ENCODE results near the gene LACTB.
A peak's percentile ranks its signal among the peaks of the same experiment; 100 is the strongest.

DNA sequence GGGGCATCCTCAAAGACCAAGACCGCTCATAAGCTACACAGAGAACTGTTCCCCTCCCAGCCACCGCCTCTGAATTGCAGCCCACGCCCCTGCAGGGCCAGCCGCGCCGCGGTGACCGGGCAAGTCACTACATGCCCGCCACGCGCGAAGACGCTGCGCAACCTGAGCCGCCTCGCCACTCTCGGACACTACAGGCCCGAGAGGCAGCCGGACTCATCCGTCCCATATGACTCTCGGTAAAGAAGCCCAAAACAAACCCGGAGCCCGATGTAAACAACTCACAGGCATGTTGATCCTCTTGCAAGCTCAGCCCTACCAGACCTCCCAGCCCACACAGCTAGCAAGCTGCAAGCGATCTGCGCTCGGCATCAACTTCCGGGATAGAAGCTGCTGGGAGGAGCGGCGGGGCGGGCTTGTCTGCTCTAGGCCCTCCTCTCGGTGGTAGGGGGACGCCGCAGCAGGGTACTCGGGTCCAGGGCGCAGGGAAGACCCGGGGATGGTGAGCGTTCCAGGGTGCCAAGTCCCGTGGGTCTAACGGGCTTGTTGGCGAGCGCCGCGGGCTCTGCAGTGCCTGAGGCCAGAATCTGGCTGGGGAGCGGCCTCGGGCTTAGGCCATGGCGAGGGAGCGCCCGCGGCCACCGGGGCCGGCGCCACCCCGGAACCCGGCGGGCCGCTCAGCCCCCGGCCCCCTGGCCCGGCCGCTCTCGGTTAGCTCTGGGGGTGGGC, 35.6 kb downstream of the LACTB start, which contains the start of gene RPS27L:
- peak; percentile 77; the same call in 1 of the 2 replicates for TF ChIP-seq ZNF256 (CRISPR knock-in tag; conservative IDR thresholded peaks at IDR 0.05)
- peak; percentile 54; the same call in 1 of the 2 replicates for TF ChIP-seq ZNF329 (CRISPR knock-in tag; IDR thresholded peaks at IDR 0.05; ENCODE audit: low read depth)
- TF ChIP-seq, protein P1, sequence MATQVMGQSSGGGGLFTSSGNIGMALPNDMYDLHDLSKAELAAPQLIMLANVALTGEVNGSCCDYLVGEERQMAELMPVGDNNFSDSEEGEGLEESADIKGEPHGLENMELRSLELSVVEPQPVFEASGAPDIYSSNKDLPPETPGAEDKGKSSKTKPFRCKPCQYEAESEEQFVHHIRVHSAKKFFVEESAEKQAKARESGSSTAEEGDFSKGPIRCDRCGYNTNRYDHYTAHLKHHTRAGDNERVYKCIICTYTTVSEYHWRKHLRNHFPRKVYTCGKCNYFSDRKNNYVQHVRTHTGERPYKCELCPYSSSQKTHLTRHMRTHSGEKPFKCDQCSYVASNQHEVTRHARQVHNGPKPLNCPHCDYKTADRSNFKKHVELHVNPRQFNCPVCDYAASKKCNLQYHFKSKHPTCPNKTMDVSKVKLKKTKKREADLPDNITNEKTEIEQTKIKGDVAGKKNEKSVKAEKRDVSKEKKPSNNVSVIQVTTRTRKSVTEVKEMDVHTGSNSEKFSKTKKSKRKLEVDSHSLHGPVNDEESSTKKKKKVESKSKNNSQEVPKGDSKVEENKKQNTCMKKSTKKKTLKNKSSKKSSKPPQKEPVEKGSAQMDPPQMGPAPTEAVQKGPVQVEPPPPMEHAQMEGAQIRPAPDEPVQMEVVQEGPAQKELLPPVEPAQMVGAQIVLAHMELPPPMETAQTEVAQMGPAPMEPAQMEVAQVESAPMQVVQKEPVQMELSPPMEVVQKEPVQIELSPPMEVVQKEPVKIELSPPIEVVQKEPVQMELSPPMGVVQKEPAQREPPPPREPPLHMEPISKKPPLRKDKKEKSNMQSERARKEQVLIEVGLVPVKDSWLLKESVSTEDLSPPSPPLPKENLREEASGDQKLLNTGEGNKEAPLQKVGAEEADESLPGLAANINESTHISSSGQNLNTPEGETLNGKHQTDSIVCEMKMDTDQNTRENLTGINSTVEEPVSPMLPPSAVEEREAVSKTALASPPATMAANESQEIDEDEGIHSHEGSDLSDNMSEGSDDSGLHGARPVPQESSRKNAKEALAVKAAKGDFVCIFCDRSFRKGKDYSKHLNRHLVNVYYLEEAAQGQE (IDR thresholded peaks at IDR 0.05; ENCODE audit: borderline replicate concordance in 1 of 2, low read depth in 1 of 2, low read length in 2 of 2) = peak in 1 of 2 experiments; percentile 68; a peak in 1 of 4 replicates
- TF ChIP-seq SSRP1 (CRISPR knock-in tag; IDR thresholded peaks at IDR 0.05) = no peak
- no peak for TF ChIP-seq ZNF75D (CRISPR knock-in tag; IDR thresholded peaks at IDR 0.05; ENCODE audit: borderline replicate concordance)
- peak; percentile 91 to 95 for TF ChIP-seq POLR2A (IDR thresholded peaks at IDR 0.05; ENCODE audit: insufficient read depth in 1 of 2, low read depth in 2 of 2, low read length in 2 of 2)
- TF ChIP-seq, protein P2, sequence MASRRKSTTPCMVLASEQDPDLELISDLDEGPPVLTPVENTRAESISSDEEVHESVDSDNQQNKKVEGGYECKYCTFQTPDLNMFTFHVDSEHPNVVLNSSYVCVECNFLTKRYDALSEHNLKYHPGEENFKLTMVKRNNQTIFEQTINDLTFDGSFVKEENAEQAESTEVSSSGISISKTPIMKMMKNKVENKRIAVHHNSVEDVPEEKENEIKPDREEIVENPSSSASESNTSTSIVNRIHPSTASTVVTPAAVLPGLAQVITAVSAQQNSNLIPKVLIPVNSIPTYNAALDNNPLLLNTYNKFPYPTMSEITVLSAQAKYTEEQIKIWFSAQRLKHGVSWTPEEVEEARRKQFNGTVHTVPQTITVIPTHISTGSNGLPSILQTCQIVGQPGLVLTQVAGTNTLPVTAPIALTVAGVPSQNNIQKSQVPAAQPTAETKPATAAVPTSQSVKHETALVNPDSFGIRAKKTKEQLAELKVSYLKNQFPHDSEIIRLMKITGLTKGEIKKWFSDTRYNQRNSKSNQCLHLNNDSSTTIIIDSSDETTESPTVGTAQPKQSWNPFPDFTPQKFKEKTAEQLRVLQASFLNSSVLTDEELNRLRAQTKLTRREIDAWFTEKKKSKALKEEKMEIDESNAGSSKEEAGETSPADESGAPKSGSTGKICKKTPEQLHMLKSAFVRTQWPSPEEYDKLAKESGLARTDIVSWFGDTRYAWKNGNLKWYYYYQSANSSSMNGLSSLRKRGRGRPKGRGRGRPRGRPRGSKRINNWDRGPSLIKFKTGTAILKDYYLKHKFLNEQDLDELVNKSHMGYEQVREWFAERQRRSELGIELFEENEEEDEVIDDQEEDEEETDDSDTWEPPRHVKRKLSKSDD (CRISPR knock-in tag; IDR thresholded peaks at IDR 0.05; ENCODE audit: low read depth) = no peak
- no peak; a peak in 1 of 4 replicates for TF ChIP-seq EP300 (IDR thresholded peaks at IDR 0.05; ENCODE audit: low read depth in 2 of 2, low read length in 2 of 2)
- TF ChIP-seq EP300 (CRISPR knock-in tag; IDR thresholded peaks at IDR 0.05; ENCODE audit: borderline replicate concordance) = peak; percentile 41; the same call in 1 of the 2 replicates

Measured in HepG2 (cell line).